Urothelium cell line (cell line): ENCODE data around the gene ZDHHC20.

Source experiments
- DNase-seq: peaks from one replicate; pipeline ENCODE4 v3.0.0; 2011; ENCODE audit warnings: low spot score, mixed read lengths
- FAIRE-seq: peaks from 2 replicates; lab custom pipeline; 2011; peaks lifted over from hg19 to GRCh38; lab: Jason Lieb, UNC

ZDHHC20 gene

GRCh38 chr13:21328201-21328600 lies 130.9 kb downstream of the ZDHHC20 start:
- DNase-seq, result no peak
- FAIRE-seq, result no peak

DNA sequence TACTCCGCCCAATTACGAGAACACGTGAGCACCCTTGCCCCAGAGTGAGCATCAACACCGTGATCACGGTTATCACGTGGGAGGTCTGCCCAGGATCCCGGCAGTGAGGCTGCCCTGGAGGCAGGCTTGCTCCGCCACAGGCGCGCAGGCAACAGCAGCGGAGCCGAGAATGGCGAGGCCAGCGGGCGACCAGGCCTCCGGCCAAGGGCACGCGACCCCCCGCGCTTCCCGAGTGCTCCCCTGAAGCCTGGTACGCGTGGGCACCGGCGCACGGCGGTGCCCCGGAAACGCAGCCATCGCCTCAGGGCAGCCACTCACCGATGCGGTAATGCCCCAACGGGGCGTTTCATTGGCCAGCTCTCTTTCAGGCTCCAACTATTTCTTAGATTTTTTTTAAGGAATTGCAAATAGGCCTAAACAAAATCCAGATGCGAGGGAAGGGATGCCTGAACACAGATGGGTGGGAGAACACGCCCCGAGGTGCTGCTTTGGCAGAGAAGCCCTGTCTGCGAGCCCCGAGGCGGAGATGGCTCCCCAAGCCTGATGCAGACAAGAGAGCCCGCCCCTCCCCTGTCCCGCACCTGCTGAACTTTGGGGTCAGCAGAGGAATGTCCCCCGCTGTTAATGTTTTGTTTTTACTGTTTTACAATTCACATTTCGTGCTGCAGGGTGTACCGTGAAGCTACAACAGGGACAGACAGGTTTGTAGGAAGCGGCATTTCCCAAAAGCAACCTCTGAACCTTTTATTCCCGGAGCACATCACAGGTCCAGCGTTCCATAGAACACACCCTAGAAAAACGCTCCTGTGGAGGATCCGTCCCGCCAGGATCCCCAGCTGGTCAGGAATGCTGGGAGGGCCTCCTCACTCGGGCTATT lies 132.7 kb downstream of the ZDHHC20 start:
- DNase-seq (no peak), FAIRE-seq (no peak)

DNA sequence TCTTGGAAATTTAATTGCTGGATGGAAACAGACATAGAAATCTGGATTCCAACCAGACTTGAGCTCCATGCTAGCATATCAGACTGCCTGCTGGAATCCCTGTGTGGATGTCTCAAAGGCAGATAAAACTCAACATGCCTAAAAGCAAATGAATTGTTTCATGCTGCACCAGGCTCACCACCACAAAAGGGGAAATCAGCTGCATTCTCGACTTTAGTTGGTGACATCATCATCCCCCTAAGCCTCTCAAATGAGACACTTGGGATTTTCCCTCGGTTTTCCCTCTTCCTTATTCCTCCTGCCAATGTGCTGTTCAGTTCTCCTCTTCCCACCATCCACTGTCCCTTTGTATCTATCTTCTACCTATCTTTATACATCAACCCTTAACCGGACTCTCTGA lies 134.3 kb downstream of the ZDHHC20 start:
- FAIRE-seq, result no peak
- no peak for DNase-seq

DNA sequence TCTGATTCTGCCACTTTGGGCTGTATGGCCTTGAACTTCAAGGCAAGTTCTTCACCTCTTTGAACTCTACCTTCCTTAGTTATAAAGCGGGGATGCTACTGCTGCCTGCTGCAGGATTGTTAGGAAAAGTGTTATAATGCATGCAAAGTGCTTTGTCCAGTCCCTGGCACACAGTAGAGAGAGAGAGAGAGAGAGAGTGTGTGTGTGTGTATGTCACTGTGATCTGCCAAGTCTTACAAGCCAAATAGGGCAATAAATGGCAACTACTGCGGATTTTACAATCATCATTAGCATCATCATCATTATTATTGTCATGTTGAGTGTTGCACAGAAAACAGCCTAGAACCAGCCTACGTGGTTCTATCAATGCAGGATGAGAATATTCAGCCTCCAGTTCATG lies 136.1 kb downstream of the ZDHHC20 start:
- FAIRE-seq (no peak), DNase-seq (no peak)
